Epithelial cell of prostate (primary cell): Measurements from ENCODE around the gene MORC3.

ENCODE experiments used
- DNase-seq: peaks from one replicate; pipeline ENCODE4 v3.0.0-alpha.2; 2011; ENCODE audit warnings: low read depth, low spot score
- H3K27ac ChIP-seq: fragments of 450-650 bp; 2 replicates; pipeline ENCODE4 v1.5.1; 2017; ENCODE audit warnings: mild to moderate bottlenecking

MORC3 gene

DNA sequence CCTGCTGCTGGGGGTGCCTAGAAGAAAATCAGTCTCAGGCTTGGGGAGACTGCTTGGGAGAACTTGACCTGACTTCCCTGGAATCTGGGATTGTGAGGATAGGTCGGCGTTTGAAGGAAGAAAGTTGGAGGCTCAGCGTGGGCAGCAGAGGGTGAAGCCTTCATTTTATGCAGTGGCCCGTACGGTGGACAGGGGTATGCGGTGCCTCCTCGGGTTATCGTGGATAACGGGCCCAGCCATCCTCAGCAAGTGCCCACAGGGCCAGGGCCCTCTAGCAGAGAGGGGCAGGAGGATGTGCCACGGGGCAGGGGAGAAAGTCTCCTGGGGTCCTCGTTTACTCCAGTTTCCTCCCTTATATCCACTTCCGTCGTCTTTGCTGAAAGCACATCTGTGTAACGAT, 99.2 kb downstream of the MORC3 start:
- H3K27ac ChIP-seq: no peak overlapping the region

DNA sequence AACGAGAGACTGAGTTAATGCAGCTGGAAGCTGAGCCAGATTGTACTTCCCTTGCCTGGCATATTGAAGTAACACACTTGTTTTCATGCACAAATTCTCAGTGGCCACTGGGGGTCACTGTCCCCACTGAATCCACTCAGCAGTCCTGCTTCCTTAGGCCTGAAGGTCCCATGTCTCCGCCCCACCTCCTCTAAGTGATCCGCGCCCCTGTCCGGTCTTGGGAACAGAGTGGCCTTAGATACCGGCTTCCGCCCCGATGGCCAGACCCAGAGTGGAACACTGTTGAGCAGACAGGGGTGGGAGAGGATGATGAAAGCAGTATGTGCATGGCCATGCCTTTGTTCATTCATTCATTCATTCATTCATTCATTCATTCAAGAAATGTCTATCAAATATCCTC, 100.0 kb downstream of the MORC3 start:
- peak; percentile 48 for DNase-seq
- no peak overlapping the region for H3K27ac ChIP-seq

More for the DNA sequence above, 99.2 kb downstream of the MORC3 start:
- DNase-seq: no peak

DNA sequence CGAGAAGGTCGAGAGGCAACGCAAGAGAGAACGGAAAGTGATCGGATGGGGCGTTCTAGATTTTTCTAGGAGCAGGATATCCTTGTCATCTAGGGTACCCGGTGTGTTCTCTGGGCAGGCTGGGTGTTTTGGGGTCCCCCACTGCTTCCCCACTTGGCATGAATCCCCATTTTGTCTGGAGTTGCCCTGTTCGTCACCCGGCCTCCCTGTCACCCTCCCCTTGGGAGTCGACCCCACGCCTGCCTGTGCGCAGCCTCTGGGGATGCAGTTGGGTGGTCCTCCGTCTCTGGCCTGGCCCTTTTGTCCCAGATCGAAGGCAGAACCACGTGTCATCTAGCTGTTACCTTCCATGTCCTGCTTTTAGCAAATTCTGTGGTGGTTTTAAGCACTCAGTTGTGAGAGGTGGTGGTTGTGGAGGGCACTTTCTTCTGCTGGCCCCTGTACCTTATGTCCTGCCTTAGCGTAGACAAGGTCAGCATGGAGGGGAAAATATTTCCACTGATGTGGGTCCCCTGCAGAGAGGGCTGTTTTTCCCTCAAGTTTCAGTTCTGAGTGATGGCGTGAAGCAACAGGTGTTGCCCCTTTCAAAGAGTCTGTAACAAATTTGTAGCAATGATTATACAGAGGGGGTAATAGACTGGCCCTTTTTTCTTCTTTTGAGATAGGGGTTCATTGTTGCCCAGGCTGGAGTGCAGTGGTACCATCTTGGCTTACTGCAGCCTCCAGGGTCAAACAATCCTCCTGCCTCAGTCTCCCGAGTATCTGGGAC, 100.8 kb downstream of the MORC3 start:
- no peak overlapping the region for H3K27ac ChIP-seq
- DNase-seq: no peak

DNA sequence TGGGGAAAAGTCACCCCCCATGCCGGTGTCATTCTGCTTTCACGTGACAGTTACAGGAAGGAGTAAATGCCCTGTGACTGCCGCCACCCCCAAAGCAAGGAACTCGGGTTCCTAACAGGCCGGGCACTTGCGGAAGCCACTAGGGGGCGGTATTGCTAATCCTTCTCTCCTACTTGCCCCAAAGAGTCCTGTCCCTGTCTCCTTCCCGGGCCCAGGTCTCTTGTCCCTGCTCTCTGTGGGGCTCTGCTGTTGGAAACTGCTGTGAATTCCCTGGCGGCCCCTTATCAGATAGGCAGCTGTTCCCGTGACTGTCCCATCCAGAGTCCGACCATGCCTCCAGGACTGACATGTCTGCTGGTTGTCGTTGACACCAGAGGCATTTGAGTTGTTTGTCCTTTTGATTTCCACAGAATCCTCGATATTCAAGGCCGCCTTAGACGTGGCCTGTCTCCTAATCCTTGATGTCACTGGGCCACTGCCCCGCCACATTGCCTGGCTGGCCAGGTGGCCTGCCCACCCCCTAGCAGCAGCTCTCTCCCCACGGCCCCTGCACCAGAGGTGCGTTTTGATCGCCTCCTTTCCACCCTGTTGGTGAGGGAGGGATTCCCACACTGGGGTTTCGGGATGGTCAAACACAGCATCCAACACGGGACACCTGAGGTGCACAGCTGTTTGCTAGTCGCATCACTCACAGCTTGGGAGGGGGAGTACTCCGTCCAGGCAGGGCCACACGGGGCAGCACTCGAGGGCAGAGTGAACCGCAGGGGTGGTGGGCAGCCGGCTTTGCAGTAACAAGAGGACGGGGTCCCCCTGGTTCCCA, 102.5 kb downstream of the MORC3 start:
- no peak overlapping the region for H3K27ac ChIP-seq
- DNase-seq: no peak

DNA sequence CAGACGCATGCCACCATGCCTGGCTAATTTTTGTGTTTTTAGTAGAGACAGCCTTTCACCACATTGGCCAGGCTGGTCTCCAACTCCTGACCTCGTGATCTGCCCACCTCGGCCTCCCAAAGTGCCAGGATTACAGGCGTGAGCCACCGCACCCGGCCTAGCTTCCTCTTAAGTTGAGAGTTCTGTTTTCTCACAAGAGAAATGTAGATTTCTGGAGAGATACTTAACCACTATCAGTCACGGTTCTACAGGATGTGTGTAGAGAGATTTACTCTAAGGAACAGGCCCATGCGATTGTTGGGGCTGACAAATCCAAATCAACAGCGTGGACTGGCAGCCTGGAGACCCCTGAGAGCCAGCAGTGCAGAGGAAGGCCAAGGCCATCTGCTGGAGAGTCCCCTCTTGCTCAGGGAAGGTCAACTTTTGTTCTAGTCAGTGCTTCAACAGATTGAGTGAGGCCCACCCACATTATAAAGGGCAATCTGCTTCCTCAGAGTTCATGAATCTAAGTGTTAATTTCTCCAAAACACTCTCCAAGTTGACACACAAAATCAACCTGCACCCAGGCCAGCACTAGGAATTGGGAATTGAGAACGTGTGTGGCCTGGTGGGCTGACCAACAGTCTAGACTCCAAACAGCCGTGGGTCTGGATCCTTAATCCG, 103.9 kb downstream of the MORC3 start:
- H3K27ac ChIP-seq: no peak overlapping the region
- no peak for DNase-seq

DNA sequence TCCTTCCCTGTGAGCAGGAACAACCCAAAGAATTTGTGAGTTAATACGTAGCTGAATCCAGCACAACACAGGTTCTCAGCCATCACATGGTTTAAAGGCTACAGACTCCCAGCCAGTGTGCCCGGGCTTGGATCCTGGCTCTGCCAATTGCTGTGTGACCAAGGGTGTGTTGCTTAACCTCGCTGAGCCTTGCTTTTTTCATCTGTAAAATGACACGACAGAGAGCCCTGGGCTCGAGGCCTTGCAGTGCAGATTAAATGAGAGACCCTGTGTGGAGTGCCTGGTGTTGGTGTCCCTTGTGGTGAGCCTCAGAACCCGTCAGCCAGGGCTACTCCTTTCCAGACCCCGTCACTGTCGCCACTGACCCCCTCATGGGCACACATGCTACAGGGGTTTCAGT, 104.6 kb downstream of the MORC3 start:
- no peak for DNase-seq
- H3K27ac ChIP-seq: no peak overlapping the region

DNA sequence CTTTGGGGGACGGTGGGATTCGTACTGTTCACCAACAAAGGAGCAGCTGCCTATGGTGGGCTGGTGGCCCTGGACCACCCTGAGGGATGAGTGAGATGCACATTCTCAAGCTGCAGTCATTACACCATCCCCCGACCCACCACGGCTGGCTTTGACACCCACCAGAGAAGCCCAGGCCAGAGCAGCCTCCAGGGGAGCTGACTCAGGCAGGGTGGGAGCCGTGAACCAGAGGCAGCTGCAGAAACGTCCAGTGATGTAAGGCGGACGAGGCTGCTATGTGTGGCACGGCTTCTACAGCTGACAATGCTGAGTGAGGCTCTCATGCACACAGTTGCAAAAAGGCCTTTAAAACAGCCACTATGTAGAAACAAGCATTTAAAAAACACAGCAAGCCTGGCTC, 105.3 kb downstream of the MORC3 start:
- no peak overlapping the region for H3K27ac ChIP-seq

More for the DNA sequence above, 105.3 kb downstream of the MORC3 start:
- no peak for DNase-seq
